GM18505 (cell line): ENCODE results near the gene PGBD1.

Experiments
- ATAC-seq: cut with Tn5 transposase; IDR thresholded peaks from one replicate; pipeline ENCODE4 v1.9.1; 2021; ENCODE audit not compliant: unreplicated experiment
- POLR2A ChIP-seq: IDR thresholded peaks from 4 replicates; pipeline ENCODE4 v1.6.1; 2011; ENCODE audit warnings: borderline replicate concordance; ENCODE audit not compliant: insufficient read depth, insufficient read length; ENCODE audit errors: extremely low read depth

The PGBD1 gene

GRCh38 chr6:28281288-28282064 is at the start of gene PGBD1:
Gene PGBD1 (plus strand): TSS chr6:28281572. CDS start chr6:28283814, 2,242 bp downstream.
- ATAC-seq = peak; percentile 90
- TF ChIP-seq POLR2A = peak; percentile 71

- no peak for TF ChIP-seq POLR2A
- ATAC-seq = no peak
Observed at GRCh38 chr6:28232785-28233184, 48.6 kb upstream of the PGBD1 start.

- no peak for ATAC-seq
- no peak for TF ChIP-seq POLR2A
Observed at GRCh38 chr6:28235912-28236452, 45.4 kb upstream of the PGBD1 start.

- no peak for TF ChIP-seq POLR2A
- ATAC-seq = no peak
Observed at GRCh38 chr6:28239636-28240035, 41.7 kb upstream of the PGBD1 start.

- TF ChIP-seq POLR2A = no peak
- ATAC-seq = no peak
Observed at GRCh38 chr6:28240471-28240870, 40.9 kb upstream of the PGBD1 start.

- ATAC-seq = no peak
- TF ChIP-seq POLR2A = no peak
Observed at GRCh38 chr6:28243946-28244345, 37.4 kb upstream of the PGBD1 start.

GRCh38 chr6:28245206-28245941 is 36.0 kb upstream of the PGBD1 start:
- ATAC-seq = no peak
- no peak for TF ChIP-seq POLR2A

GRCh38 chr6:28248916-28249315 is 32.5 kb upstream of the PGBD1 start:
- no peak for TF ChIP-seq POLR2A
- no peak for ATAC-seq

GRCh38 chr6:28250747-28251146 is 30.6 kb upstream of the PGBD1 start:
- no peak for TF ChIP-seq POLR2A

GRCh38 chr6:28251661-28252008 is 29.7 kb upstream of the PGBD1 start:
- no peak for TF ChIP-seq POLR2A
- peak; percentile 39 for ATAC-seq

More at GRCh38 chr6:28250747-28251146, 30.6 kb upstream of the PGBD1 start:
- no peak for ATAC-seq

GRCh38 chr6:28252009-28252975 is 29.1 kb upstream of the PGBD1 start, which contains the start of gene ZKSCAN4:
Gene ZKSCAN4 (minus strand): TSS chr6:28252269. CDS start chr6:28251980, 289 bp downstream.
- TF ChIP-seq POLR2A = peak; percentile 29
- ATAC-seq = peak; percentile 71

GRCh38 chr6:28254121-28254519 is 27.3 kb upstream of the PGBD1 start:
- no peak for TF ChIP-seq POLR2A
- no peak for ATAC-seq

- no peak for TF ChIP-seq POLR2A
- ATAC-seq = no peak
Observed at GRCh38 chr6:28257042-28257441, 24.3 kb upstream of the PGBD1 start.
